GM12878 (cell line): ENCODE data around the gene FAM161A. TPM values are rescaled to one million over a fixed set of nuclear protein-coding genes. Genes with fewer than 3 reads are reported as not detected.
A peak's percentile ranks its signal among the peaks of the same experiment; 100 is the strongest.

Experiments used
- BACH1 ChIP-seq: fragments of 450-650 bp; IDR thresholded peaks from 2 replicates; pipeline ENCODE4 v1.6.1; 2017; ENCODE audit warnings: mild to moderate bottlenecking, borderline replicate concordance
- BHLHE40 ChIP-seq, 2 experiments: fragments of 450-650 bp in 1 of 2; IDR thresholded peaks; 2 replicates each; pipeline ENCODE4 v1.6.1; 2011 to 2017; ENCODE audit warnings: low read depth in 2 of 2, borderline replicate concordance in 1 of 2, improper control_type of control experiment in 1 of 2, low read length in 1 of 2, mild to moderate bottlenecking in 1 of 2
- CBX5 ChIP-seq: sonication (generic); IDR thresholded peaks from 2 replicates; pipeline ENCODE4 v1.6.1; 2016; ENCODE audit warnings: low read depth, moderate library complexity, mild to moderate bottlenecking, inconsistent platforms
- CHD4 ChIP-seq: fragments of 200-600 bp; sonication (generic); IDR thresholded peaks from 2 replicates; pipeline ENCODE4 v1.6.1; 2016; ENCODE audit warnings: mild to moderate bottlenecking
- EED ChIP-seq: sonication (generic); IDR thresholded peaks from 2 replicates; pipeline ENCODE4 v1.6.1; 2016; ENCODE audit warnings: antibody characterized with exemption, low read depth
- EGR1 ChIP-seq, 2 experiments: IDR thresholded peaks; 1 replicate in 1 of 2; 2 replicates in 1 of 2; pipeline ENCODE4 v1.6.1; 2011 to 2012; ENCODE audit warnings: low read depth in 2 of 2, low read length in 2 of 2, borderline replicate concordance in 1 of 2, mild to moderate bottlenecking in 1 of 2, moderate library complexity in 1 of 2
- ESRRA ChIP-seq: IDR thresholded peaks from 2 replicates; pipeline ENCODE4 v1.6.1; 2012; ENCODE audit warnings: mild to moderate bottlenecking, low read length, improper control_type of control experiment
- HDAC2 ChIP-seq: fragments of 200-600 bp; sonication (generic); IDR thresholded peaks from 2 replicates; pipeline ENCODE4 v1.6.1; 2017
- IKZF2 ChIP-seq, 2 experiments: fragments of 450-650 bp; IDR thresholded peaks; 2 replicates each; pipeline ENCODE4 v1.6.1; 2017; ENCODE audit warnings: mild to moderate bottlenecking in 2 of 2, moderate library complexity in 2 of 2
- MYC ChIP-seq: IDR thresholded peaks from 2 replicates; pipeline ENCODE4 v1.6.1; 2011; ENCODE audit warnings: mild to moderate bottlenecking, low read length, moderate library complexity, inconsistent platforms; ENCODE audit not compliant: insufficient read depth, insufficient replicate concordance, insufficient read length, severe bottlenecking
- NFXL1 ChIP-seq: fragments of 450-650 bp; IDR thresholded peaks from 2 replicates; pipeline ENCODE4 v1.6.1; 2017; ENCODE audit warnings: antibody characterized with exemption, mild to moderate bottlenecking, borderline replicate concordance
- NRF1 ChIP-seq: conservative IDR thresholded peaks from 2 replicates; pipeline ENCODE4 v1.6.1; 2011; ENCODE audit warnings: mild to moderate bottlenecking, low read depth, low read length, improper control_type of control experiment
- POLR2A ChIP-seq: IDR thresholded peaks from 2 replicates; pipeline ENCODE4 v1.6.1; 2011; ENCODE audit warnings: low read depth, mild to moderate bottlenecking, low read length
- RFX5 ChIP-seq: IDR thresholded peaks from 2 replicates; pipeline ENCODE4 v1.6.1; 2011; ENCODE audit warnings: low read depth, low read length, improper control_type of control experiment
- SMARCA5 ChIP-seq: fragments of 450-650 bp; IDR thresholded peaks from 2 replicates; pipeline ENCODE4 v1.6.1; 2017; ENCODE audit warnings: mild to moderate bottlenecking
- polyA plus RNA-seq, 11 experiments: library from polyadenylated mRNA; depleted of rRNA in 4 of 11; unstranded in 6 of 11; stranded (reverse) in 5 of 11; fragments of >200 nt; fragmentation: Nextera tagmentation in 4 of 11; fragmentation: Illumina TruSeq in 1 of 11; extraction: Ambion mirVana in 4 of 11; extraction: Trizol in 1 of 11; gene quantifications; 1 replicate in 1 of 11; 2 replicates in 10 of 11; pipeline versions ENCODE4 v1.2.1 to v1.2.3, GENCODE V29; 2011 to 2016; ENCODE audit warnings: inconsistent platforms in 2 of 11, missing spikeins in 2 of 11, low read depth in 1 of 11
- total RNA-seq, 4 experiments: library from RNA; depleted of rRNA in 3 of 4; stranded (reverse); fragments of >200 nt in 3 of 4; fragmentation: Illumina TruSeq in 1 of 4; extraction: Trizol in 1 of 4; gene quantifications; 2 replicates each; pipeline versions ENCODE4 v1.2.1 to v1.2.3, GENCODE V29; 2013 to 2021
- TF ChIP-seq, protein P1 (sequence below): fragments of 450-650 bp; IDR thresholded peaks from 2 replicates; pipeline ENCODE4 v1.6.1; 2017; ENCODE audit warnings: mild to moderate bottlenecking, low read depth, inconsistent platforms; ENCODE audit not compliant: poor library complexity, severe bottlenecking
- TF ChIP-seq, protein P2 (sequence below): IDR thresholded peaks from 2 replicates; pipeline ENCODE4 v1.6.1; 2012; ENCODE audit warnings: low read length, inconsistent platforms
- TF ChIP-seq, protein P3 (sequence below): IDR thresholded peaks from 2 replicates; pipeline ENCODE4 v1.6.1; 2012; ENCODE audit warnings: improper control_type of control experiment, low read depth, low read length; ENCODE audit not compliant: insufficient replicate concordance
- TF ChIP-seq, protein P4 (sequence below): fragments of 450-650 bp; IDR thresholded peaks from 2 replicates; pipeline ENCODE4 v1.6.1; 2018; ENCODE audit warnings: mild to moderate bottlenecking, low read depth, moderate library complexity; ENCODE audit not compliant: partially characterized antibody

Gene FAM161A
- total and polyA plus RNA-seq, 10 of the 15 experiments (the other 5 are each of a cell fraction or from before 2014, with no cell fraction given), result 2.2 to 12.2 (median 8.9) TPM

DNA sequence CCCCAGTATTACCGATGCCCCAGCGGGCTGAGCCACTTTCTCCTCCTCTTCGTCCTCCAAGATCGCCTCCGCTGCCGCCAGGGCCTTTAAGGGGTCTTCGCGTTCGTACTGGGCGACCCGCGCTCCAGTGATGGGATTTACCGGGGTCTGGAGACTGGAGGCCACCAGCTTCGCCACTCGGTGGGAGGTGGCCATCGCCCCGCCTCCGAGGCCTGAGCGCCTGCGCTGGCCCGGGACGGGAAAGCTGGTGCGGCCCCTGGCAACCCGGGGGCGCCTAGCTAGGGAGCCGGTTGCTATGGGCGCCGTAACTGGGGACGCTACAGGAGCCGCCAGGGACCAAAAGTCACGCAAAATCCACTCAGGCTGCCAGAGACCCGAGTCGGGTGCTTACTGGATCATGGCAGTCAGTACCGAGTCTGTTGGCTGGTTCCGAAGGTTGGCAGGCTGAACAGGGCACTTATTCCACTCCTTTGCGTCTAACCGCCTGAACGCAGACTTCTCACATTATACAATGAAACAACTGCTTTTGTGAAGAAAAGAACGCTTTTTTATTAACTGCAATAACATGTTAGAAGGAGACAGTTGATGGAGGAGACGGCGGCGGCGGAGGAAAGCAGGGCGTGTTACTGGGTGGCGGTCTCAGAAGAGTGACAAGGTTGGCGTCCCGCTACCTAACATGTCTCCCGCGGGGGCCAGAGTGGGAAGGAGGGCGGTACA lies at the start of gene FAM161A (continued):
- TF ChIP-seq BHLHE40 (IDR thresholded peaks at IDR 0.05; ENCODE audit: borderline replicate concordance in 1 of 2, low read depth in 2 of 2, low read length in 1 of 2), result 0 out of 4 replicates have a peak, but pooled peaks of 1 of the 2 experiments have one; percentile 16
- TF ChIP-seq CHD4, result no peak
- TF ChIP-seq, protein P1, sequence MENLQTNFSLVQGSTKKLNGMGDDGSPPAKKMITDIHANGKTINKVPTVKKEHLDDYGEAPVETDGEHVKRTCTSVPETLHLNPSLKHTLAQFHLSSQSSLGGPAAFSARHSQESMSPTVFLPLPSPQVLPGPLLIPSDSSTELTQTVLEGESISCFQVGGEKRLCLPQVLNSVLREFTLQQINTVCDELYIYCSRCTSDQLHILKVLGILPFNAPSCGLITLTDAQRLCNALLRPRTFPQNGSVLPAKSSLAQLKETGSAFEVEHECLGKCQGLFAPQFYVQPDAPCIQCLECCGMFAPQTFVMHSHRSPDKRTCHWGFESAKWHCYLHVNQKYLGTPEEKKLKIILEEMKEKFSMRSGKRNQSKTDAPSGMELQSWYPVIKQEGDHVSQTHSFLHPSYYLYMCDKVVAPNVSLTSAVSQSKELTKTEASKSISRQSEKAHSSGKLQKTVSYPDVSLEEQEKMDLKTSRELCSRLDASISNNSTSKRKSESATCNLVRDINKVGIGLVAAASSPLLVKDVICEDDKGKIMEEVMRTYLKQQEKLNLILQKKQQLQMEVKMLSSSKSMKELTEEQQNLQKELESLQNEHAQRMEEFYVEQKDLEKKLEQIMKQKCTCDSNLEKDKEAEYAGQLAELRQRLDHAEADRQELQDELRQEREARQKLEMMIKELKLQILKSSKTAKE, result no peak
- TF ChIP-seq EGR1 (IDR thresholded peaks at IDR 0.05; ENCODE audit: borderline replicate concordance in 1 of 2, low read depth in 2 of 2, low read length in 2 of 2), result no peak
- TF ChIP-seq BACH1, result no peak; the same call in 1 of the 2 replicates
- TF ChIP-seq POLR2A, result peak; percentile 69
- no peak for TF ChIP-seq HDAC2
- peak; percentile 61 for TF ChIP-seq NRF1
- TF ChIP-seq, protein P2, sequence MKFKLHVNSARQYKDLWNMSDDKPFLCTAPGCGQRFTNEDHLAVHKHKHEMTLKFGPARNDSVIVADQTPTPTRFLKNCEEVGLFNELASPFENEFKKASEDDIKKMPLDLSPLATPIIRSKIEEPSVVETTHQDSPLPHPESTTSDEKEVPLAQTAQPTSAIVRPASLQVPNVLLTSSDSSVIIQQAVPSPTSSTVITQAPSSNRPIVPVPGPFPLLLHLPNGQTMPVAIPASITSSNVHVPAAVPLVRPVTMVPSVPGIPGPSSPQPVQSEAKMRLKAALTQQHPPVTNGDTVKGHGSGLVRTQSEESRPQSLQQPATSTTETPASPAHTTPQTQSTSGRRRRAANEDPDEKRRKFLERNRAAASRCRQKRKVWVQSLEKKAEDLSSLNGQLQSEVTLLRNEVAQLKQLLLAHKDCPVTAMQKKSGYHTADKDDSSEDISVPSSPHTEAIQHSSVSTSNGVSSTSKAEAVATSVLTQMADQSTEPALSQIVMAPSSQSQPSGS, result no peak
- TF ChIP-seq MYC, result no peak
- TF ChIP-seq SMARCA5, result no peak
- TF ChIP-seq, protein P3, sequence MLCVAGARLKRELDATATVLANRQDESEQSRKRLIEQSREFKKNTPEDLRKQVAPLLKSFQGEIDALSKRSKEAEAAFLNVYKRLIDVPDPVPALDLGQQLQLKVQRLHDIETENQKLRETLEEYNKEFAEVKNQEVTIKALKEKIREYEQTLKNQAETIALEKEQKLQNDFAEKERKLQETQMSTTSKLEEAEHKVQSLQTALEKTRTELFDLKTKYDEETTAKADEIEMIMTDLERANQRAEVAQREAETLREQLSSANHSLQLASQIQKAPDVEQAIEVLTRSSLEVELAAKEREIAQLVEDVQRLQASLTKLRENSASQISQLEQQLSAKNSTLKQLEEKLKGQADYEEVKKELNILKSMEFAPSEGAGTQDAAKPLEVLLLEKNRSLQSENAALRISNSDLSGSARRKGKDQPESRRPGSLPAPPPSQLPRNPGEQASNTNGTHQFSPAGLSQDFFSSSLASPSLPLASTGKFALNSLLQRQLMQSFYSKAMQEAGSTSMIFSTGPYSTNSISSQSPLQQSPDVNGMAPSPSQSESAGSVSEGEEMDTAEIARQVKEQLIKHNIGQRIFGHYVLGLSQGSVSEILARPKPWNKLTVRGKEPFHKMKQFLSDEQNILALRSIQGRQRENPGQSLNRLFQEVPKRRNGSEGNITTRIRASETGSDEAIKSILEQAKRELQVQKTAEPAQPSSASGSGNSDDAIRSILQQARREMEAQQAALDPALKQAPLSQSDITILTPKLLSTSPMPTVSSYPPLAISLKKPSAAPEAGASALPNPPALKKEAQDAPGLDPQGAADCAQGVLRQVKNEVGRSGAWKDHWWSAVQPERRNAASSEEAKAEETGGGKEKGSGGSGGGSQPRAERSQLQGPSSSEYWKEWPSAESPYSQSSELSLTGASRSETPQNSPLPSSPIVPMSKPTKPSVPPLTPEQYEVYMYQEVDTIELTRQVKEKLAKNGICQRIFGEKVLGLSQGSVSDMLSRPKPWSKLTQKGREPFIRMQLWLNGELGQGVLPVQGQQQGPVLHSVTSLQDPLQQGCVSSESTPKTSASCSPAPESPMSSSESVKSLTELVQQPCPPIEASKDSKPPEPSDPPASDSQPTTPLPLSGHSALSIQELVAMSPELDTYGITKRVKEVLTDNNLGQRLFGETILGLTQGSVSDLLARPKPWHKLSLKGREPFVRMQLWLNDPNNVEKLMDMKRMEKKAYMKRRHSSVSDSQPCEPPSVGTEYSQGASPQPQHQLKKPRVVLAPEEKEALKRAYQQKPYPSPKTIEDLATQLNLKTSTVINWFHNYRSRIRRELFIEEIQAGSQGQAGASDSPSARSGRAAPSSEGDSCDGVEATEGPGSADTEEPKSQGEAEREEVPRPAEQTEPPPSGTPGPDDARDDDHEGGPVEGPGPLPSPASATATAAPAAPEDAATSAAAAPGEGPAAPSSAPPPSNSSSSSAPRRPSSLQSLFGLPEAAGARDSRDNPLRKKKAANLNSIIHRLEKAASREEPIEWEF, result no peak
- no peak; a peak in 1 of 4 replicates for TF ChIP-seq IKZF2 (IDR thresholded peaks at IDR 0.05)
- no peak for TF ChIP-seq CBX5
- no peak; the same call in 1 of the 2 replicates for TF ChIP-seq ESRRA
- no peak for TF ChIP-seq RFX5
- TF ChIP-seq EED, result no peak
- TF ChIP-seq, protein P4, sequence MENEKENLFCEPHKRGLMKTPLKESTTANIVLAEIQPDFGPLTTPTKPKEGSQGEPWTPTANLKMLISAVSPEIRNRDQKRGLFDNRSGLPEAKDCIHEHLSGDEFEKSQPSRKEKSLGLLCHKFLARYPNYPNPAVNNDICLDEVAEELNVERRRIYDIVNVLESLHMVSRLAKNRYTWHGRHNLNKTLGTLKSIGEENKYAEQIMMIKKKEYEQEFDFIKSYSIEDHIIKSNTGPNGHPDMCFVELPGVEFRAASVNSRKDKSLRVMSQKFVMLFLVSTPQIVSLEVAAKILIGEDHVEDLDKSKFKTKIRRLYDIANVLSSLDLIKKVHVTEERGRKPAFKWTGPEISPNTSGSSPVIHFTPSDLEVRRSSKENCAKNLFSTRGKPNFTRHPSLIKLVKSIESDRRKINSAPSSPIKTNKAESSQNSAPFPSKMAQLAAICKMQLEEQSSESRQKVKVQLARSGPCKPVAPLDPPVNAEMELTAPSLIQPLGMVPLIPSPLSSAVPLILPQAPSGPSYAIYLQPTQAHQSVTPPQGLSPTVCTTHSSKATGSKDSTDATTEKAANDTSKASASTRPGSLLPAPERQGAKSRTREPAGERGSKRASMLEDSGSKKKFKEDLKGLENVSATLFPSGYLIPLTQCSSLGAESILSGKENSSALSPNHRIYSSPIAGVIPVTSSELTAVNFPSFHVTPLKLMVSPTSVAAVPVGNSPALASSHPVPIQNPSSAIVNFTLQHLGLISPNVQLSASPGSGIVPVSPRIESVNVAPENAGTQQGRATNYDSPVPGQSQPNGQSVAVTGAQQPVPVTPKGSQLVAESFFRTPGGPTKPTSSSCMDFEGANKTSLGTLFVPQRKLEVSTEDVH, result peak; percentile 27
- no peak for TF ChIP-seq NFXL1
